ENCODE results near the gene PAPOLG. TPM values are rescaled to one million over a fixed set of nuclear protein-coding genes. Genes with fewer than 3 reads are reported as not detected.

PAPOLG gene
- total and polyA plus RNA-seq, 2 donors (not counting 3 experiments of a cell fraction or from before 2014, with no cell fraction given): 4.2 to 14.9 TPM

- POLR2A ChIA-PET: no interaction called here
- Histone ChIP-seq H3K9me3 (replicated peaks; ENCODE audit: control insufficient read depth, insufficient read depth, low read length) (no peaks in the 10 kb centered on the region), H4K20me1 (replicated peaks; ENCODE audit: control insufficient read depth, extremely low read depth, insufficient read depth, low read length) (no peaks in the 10 kb centered on the region), H3K79me2 (ENCODE audit: control insufficient read depth, insufficient read depth, low read length) (no peaks in the 10 kb centered on the region), H3K27ac (ENCODE audit: insufficient read depth, low read depth, low read length) (no peak overlapping the region), H3K27me3 (ENCODE audit: control insufficient read depth in 2 of 2, insufficient read depth in 2 of 2, low read length in 2 of 2) (no peaks in the 10 kb centered on the region), H3K36me3 (ENCODE audit: control insufficient read depth in 2 of 2, extremely low read depth in 1 of 2, insufficient read depth in 2 of 2, low read length in 2 of 2) (no peaks in the 10 kb centered on the region), H3K4me1 (ENCODE audit: control insufficient read depth, extremely low read depth, insufficient read depth, low read length) (peaks cover 5% of the 10 kb centered on the region), H2AFZ (ENCODE audit: low read depth, low read length) (no peak overlapping the region), H3K9ac (replicated peaks; ENCODE audit: extremely low read depth, insufficient read depth, low read length) (no peak overlapping the region), H3K9me1 (replicated peaks; ENCODE audit: control insufficient read depth, extremely low read depth, insufficient read depth, low read length) (no peaks in the 10 kb centered on the region), H3K4me2 (ENCODE audit: insufficient read depth, low read length) (no peak overlapping the region), H3K4me3 (replicated peaks in 1 of 3; ENCODE audit: insufficient read depth in 1 of 3, low read depth in 1 of 3, low read length in 3 of 3) (no peak overlapping the region)
- TF ChIP-seq MAX (IDR thresholded peaks at IDR 0.05; ENCODE audit: insufficient read depth, insufficient read length) (no peak), POLR2AphosphoS5 (IDR thresholded peaks at IDR 0.05; ENCODE audit: insufficient read depth, low read depth, low read length) (no peak), FOS (IDR thresholded peaks at IDR 0.05; ENCODE audit: borderline replicate concordance, insufficient read depth, low read length) (no peak), GATA2 (IDR thresholded peaks at IDR 0.05; ENCODE audit: insufficient read depth, insufficient read length, low read depth, low read length) (no peak), CTCF (IDR thresholded peaks at IDR 0.05; ENCODE audit: extremely low read depth in 1 of 2, insufficient read depth in 1 of 2, low read depth in 1 of 2, low read length in 2 of 2) (no peak), MYC (IDR thresholded peaks at IDR 0.05; ENCODE audit: low read depth, low read length) (no peak)
- CTCF ChIA-PET: interaction anchor here (0.7 to 8.6 kb wide), 9 partner anchors 10 to 949 kb away, joined by 3 to 173 read pairs (median 6); no protein-coding TSS in a partner anchor
- DNase-seq (ENCODE audit: low read depth, low spot score): no peak
- no TSS peak for BruUV-seq (replicated peaks)
- no peak for FAIRE-seq
- dilution Hi-C loops (cut with MboI; ENCODE audit: extremely low pct_ligation_motif_present, low sequenced_read_pairs) (no loop called here), intact Hi-C loops (cut with micrococcal nuclease) (no loop called here)
Observed at GRCh38 chr2:60708630-60709320, 47.3 kb upstream of the PAPOLG start.
